Measurements from ENCODE around the gene CYTH1. TPM values are rescaled to one million over a fixed set of nuclear protein-coding genes. Genes with fewer than 3 reads are reported as not detected.

Gene CYTH1
- total RNA-seq, 2 donors from 2014 or later = 54.6 to 68.9 TPM

DNA sequence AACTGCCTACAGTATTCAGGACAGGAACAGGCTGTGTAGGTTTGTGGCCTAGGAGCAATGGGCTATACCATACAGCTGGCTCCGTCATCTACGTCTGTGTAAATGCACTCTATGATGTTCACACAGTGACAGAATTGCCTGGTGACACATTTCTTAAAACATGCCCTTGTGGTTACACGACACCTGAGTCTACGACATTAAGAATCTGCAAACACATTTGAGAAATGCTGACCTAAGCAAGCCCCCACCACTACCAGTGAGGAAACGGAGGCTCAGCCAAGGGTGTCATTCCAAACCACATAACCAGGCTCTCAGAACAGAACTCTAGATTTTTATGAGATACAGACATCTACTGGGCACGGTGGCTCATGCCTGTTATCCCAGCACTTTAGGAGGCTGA, 35.0 kb upstream of the CYTH1 start:
- H3K9me3 ChIP-seq = no peaks in the 10 kb centered on the region
- no peak overlapping the region for H3K4me3 ChIP-seq
- intact Hi-C loops (cut with DNase I) = no loop called here
- H3K27me3 ChIP-seq = no peaks in the 10 kb centered on the region
- no peak overlapping the region for H3K9ac ChIP-seq (ENCODE audit: low read depth in 2 of 2, low read length in 2 of 2)
- TF ChIP-seq, protein P1, sequence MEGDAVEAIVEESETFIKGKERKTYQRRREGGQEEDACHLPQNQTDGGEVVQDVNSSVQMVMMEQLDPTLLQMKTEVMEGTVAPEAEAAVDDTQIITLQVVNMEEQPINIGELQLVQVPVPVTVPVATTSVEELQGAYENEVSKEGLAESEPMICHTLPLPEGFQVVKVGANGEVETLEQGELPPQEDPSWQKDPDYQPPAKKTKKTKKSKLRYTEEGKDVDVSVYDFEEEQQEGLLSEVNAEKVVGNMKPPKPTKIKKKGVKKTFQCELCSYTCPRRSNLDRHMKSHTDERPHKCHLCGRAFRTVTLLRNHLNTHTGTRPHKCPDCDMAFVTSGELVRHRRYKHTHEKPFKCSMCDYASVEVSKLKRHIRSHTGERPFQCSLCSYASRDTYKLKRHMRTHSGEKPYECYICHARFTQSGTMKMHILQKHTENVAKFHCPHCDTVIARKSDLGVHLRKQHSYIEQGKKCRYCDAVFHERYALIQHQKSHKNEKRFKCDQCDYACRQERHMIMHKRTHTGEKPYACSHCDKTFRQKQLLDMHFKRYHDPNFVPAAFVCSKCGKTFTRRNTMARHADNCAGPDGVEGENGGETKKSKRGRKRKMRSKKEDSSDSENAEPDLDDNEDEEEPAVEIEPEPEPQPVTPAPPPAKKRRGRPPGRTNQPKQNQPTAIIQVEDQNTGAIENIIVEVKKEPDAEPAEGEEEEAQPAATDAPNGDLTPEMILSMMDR (IDR thresholded peaks at IDR 0.05) = no peak
- H3K27ac ChIP-seq = no peak overlapping the region
- no peaks in the 10 kb centered on the region for H3K4me1 ChIP-seq
- no peaks in the 10 kb centered on the region for H3K36me3 ChIP-seq
- no peak for DNase-seq

DNA sequence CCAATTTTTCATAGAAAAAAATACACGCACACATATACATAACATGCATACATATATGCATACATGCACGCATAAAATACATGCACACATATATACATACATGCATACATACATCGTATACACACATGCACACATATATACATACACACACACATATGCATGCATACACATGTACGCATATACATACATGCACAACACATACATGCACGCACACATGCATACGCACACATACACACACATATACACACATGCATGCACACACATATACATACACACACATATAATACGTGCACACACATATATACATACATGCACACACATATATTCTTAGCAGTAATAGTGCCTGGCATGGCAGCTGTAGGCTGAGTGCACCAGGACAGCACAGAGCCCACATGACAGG, 33.6 kb upstream of the CYTH1 start:
- intact Hi-C loops (cut with DNase I) = no loop called here
- TF ChIP-seq, protein P1 (IDR thresholded peaks at IDR 0.05) = no peak
- H3K9me3 ChIP-seq = no peaks in the 10 kb centered on the region
- H3K4me1 ChIP-seq = no peaks in the 10 kb centered on the region
- H3K27me3 ChIP-seq = no peaks in the 10 kb centered on the region
- H3K36me3 ChIP-seq = no peaks in the 10 kb centered on the region
- H3K4me3 ChIP-seq = no peak overlapping the region
- DNase-seq = no peak
- H3K9ac ChIP-seq (ENCODE audit: low read depth in 2 of 2, low read length in 2 of 2) = no peak overlapping the region
- no peak overlapping the region for H3K27ac ChIP-seq

DNA sequence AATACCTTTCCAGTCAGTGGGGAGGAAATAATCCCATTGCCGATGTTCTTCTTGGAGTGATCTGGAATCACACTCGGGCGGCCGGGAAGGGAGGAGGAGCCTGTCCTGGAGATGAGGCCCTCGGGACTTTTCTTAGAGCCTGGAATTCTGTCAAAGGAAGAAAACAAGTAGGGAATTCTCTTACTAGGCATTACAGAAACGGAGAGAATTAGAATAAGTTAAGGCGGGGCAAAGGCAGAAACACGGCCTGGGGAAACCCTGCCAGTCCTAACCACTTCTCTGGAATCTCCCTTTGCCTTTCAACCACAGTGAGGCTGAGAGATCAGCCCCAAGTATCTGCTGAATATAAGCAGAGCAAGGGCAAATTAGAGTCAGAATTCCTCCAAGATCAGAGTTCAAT, 30.8 kb upstream of the CYTH1 start:
- no peaks in the 10 kb centered on the region for H3K36me3 ChIP-seq

DNA sequence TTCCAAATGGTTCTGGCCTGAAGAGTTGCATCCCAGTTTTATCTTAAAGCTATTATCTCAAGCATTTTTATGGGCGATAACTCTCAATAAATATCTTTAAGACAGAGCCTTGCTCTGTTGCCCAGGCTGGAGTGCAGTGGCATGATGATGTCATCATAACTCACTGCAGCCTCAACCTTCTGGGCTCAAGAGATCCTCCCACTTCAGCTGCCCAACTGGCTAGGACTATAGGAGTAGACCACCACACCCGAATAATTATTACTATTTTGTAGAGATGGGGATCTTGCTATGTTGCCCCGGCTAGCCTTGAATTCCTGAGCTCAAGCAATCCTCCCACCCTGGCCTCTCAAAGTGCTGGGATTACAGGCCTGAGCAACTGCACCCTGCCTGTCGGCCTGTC, 26.1 kb upstream of the CYTH1 start:
- H3K9me3 ChIP-seq = no peaks in the 10 kb centered on the region
- no peak overlapping the region for H3K4me3 ChIP-seq
- intact Hi-C loops (cut with DNase I) = no loop called here
- H3K36me3 ChIP-seq = peaks cover 14% of the 10 kb centered on the region
- no peaks in the 10 kb centered on the region for H3K27me3 ChIP-seq
- TF ChIP-seq, protein P1 (IDR thresholded peaks at IDR 0.05) = no peak
- no peak for DNase-seq
- H3K27ac ChIP-seq = no peak overlapping the region
- H3K4me1 ChIP-seq = no peaks in the 10 kb centered on the region
- no peak overlapping the region for H3K9ac ChIP-seq (ENCODE audit: low read depth in 2 of 2, low read length in 2 of 2)

More for the DNA sequence above, 30.8 kb upstream of the CYTH1 start:
- Histone ChIP-seq H3K4me3 (no peak overlapping the region), H3K27ac (no peak overlapping the region), H3K4me1 (no peaks in the 10 kb centered on the region), H3K9ac (ENCODE audit: low read depth in 2 of 2, low read length in 2 of 2) (no peak overlapping the region), H3K27me3 (no peaks in the 10 kb centered on the region), H3K9me3 (no peaks in the 10 kb centered on the region)
- no peak for DNase-seq
- intact Hi-C loops (cut with DNase I) = no loop called here
- TF ChIP-seq, protein P1 (IDR thresholded peaks at IDR 0.05) = no peak

DNA sequence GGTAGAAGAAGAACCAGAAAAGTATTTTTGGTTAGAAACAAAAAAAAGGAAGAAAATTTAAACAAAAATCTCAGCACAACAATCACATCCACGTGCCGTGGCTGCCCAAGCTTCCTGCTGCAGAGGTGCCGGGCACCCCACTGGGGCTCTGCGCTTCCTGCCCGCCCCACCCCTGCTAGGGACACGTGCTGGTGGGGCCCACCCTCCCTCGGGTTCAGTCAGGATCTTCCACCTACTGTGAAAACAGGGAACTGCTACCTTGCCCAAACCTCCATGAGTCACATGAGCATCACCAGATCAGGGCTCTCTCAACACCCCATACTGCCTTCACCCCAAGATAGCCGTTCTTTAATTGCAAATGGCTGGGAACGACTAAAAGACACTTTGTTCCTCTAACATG, 24.4 kb upstream of the CYTH1 start:
- H3K4me1 ChIP-seq = no peaks in the 10 kb centered on the region
- no peak for DNase-seq
- H3K9ac ChIP-seq (ENCODE audit: low read depth in 2 of 2, low read length in 2 of 2) = no peak overlapping the region
- H3K27me3 ChIP-seq = no peaks in the 10 kb centered on the region
- no peak overlapping the region for H3K4me3 ChIP-seq
- no peaks in the 10 kb centered on the region for H3K9me3 ChIP-seq
- intact Hi-C loops (cut with DNase I) = no loop called here
- H3K27ac ChIP-seq = no peak overlapping the region
- peaks cover 16% of the 10 kb centered on the region for H3K36me3 ChIP-seq
- TF ChIP-seq, protein P1 (IDR thresholded peaks at IDR 0.05) = no peak

DNA sequence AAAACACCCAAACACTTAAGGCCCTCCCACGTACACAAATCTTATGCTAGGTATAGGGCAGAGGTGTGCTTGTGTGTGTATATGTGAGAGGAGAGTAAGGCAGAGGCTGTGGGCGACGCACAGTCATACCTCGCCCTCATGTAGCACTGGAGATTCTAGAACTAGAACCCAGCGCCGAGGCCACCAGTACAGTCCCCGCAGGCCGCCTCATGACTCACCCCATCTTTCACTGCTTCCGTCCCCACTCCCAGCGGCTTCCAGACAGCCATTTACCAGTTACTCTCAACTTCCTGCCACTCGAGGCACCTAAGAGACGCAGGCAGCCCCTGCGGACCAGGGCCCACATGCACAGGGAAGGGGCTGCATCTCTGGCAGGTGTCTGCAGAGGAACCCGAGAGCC, 23.2 kb upstream of the CYTH1 start:
- no peak for DNase-seq
- TF ChIP-seq, protein P1 (IDR thresholded peaks at IDR 0.05) = no peak
- Histone ChIP-seq H3K9ac (ENCODE audit: low read depth in 2 of 2, low read length in 2 of 2) (no peak overlapping the region), H3K27me3 (no peaks in the 10 kb centered on the region), H3K9me3 (no peaks in the 10 kb centered on the region), H3K4me3 (no peak overlapping the region), H3K27ac (no peak overlapping the region), H3K4me1 (no peaks in the 10 kb centered on the region), H3K36me3 (peaks cover 16% of the 10 kb centered on the region)
- intact Hi-C loops (cut with DNase I) = no loop called here

Measured in colonic mucosa (tissue), 4 donors.